ENCODE measurements around the gene EEIG1.
A peak's percentile ranks its signal among the peaks of the same experiment; 100 is the strongest.
"Not testable (repeated sequence)": the region's sequence is repeated elsewhere in the genome, so short reads cannot be mapped to it uniquely, and the experiment has no call there.

The EEIG1 gene

DNA sequence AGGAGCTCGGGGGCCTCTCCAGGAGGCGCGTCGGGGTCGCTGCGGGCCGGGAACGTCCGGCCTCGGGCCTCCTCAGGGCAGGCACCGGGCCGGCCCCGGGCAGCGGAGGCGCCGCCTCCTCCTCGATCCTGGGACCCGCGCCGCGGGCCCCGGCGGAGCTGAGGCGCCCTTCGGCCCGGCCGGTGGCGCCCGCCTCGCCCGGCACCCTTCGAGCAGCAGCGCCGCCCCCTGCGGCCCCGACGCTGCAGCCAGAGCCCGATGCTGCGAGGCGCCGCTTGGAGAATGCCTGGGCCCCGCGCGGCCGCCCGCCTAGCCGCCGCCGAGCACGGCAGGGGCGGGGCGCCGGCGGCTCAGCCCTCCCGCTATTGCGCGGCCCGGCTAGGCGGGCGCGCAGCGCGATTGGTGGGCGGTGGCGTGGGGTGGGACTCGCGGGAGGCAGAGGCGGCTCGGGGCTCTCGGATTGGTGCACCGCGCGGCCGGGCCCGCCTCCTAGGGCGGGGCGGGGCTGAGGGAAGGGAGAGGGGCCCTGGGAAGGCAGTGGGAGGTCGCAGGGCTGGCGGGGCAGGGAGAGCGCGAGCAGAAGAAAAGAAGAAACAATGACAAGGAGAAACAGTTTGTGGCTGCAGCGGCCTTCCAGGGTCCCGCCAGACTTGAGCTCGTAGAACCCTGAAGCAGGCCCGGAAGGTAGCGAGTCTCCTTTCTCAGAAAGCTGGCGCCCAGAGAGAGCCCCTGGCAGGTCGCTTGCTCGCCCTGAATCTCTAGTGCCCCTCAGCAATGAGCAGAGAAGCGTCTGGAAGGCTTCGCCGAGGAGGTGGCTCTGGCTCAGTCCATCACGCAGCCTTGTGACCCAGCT lies at the start of gene EEIG1:
EEIG1 (minus strand) TSS at position 284 of the 853 bp plus-strand sequence. CDS start 852 bp downstream, outside the sequence.
- peak; percentile 86 for DNase-seq

DNA sequence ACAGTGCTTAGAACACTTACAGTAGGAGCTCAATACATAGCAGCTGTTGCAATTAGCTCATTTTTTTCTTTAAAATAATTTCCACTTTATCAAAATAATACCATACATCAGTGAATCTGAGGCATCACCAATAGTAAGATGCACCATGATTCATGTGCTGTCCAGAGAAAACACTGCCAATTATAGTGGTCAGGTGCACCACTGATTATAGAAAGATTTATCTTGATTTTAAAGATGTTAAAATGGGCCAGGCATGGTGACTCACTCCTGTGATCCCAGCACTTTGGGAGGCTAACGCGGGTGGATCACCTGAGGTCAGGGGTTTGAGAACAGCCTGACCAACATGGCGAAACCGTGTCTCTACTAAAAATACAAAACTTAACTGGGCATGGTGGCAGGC lies 46.9 kb upstream of the EEIG1 start:
- DNase-seq: no peak

DNA sequence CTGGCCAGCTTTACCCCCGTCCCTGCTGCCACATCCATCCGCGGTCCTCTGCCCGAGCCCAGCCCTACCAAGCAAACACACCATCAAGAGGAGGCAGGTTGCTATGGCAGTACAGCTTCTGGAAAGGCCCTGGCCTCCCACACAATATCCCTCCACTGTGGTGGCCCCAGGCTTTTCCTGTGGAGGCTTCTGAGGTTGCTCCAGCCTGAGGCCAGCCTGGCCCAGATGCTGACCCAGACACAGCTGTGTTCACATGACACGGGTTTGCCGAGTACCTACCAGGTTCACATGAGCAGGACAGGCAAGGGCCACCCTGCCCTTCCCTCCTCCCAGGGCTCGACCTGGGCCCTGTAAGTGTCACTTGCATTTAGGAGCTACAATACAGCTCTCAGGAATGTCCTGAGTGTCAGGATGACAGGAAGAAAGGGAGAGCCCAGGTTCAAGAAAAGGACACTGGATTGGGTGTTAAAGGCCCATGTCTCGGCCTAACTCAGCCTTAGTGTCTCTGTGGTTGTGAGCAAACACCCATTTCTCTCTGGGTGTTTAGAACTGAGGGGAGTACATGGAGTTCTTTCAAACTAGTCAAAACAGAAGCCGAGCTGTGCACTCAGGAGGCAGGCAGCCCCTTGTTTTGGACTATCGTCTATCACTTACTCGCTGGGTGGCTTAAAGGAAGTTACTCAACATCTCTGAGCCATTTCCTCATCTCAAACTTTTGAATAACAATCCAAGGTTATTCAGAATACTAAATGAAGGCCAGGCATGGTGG lies 46.2 kb upstream of the EEIG1 start:
- no peak for DNase-seq

DNA sequence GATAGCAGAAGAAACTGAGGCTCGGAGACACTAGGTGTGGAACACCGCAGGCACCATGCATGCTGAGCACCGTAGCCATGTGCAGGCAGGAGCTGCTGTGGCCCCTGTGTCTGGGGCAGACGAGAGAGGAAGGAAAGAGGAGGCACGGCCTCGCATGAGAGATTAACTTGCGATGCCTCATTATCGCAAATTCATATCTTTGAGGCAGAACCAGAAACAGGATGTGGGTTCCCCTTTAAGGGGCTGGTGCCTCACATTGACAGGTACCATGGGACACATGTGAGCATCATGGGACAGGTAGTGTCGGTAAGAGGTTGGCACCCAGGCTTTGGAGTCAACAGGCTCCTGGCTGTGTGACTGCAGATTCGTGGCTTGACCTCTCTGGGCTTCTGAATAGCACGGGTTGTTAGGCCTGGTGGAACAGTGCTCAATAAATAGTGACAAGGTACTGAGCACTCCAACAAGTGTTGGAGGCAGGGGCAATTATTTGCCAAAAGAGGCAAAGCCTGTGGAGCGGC lies 45.5 kb upstream of the EEIG1 start:
- no peak for DNase-seq

DNA sequence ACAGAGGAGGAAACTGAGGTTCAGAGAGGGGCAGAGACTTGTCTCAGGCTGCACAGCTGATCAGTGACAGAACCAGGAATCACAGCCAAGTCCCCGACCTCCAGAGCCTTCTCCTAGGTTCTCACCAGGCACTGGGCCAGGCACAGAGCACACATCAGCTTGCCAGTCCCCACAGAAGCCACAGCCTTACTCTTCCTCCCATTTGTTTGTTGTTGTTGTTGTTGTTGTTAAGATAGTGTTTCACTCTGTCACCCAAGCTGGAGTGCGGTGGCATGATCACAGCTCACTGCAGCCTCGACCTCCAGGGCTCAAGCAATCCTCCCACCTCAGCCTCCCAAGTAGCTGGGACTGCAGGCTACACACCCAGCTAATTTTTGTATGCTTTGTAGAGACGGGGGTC lies 44.9 kb upstream of the EEIG1 start:
- no peak for DNase-seq

DNA sequence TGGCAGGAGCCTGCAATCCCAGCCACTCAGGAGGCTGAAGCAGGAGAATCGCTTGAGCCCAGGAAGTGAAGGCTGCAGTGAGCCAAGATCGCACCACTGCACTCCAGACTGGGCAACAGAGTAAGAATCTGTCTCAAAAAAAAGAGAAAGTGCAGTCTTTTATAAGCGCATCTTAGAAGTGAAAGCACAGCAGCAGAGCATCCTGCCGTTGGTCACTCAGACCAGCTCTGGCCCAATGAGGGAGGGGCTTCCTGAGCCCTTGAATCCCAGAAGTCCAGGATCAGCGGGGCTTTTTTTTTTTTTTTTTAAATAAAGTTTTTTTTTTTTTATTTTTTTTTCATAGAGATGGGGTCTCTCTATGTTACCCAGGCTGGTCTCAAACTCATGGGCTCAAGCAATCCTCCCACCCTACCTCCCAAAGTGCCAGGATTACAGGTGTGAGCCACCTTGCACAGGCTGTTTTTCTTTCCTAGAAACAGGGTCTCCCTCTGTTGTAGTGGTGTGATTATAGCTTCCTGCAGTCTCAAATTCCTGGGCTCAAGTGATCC lies 44.0 kb upstream of the EEIG1 start:
- no peak for DNase-seq

DNA sequence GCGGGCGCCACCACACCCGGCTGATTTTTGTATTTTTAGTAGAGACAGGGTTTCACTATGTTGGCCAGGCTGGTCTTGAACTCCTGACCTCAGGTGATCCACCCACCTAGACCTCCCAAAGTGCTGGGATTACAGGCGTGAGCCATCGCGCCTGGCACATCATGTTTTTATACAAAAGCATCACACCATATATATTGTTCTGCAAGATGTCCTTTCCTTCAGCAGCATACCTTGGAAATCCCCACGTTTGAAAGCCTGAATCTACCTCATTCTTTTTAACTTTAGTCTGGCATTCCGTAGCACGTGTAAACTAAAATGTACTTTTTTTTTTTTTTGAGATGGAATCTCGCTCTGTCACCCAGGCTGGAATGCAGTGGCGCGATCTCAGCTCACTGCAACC lies 42.9 kb upstream of the EEIG1 start:
- DNase-seq: not testable (repeated sequence)

DNA sequence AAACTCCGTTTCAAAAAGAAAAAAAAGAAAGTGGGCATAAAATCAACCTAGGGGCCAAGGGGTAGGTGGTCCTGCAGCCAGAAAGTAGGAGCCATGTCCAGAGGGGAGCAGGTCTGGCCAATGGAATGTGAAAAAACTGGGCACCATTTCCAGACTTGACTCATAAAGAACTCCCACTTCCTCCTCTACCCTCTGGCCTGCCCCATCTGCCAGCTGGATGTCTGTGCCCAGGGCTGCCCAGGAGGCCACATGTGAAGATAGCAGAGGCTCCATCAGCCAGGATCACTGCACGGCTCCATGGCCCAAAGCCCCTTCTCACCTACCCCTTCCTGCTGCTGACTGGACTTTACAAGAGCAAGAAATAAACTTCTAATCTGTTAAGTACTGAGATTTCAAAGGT lies 42.1 kb upstream of the EEIG1 start:
- no peak for DNase-seq

DNA sequence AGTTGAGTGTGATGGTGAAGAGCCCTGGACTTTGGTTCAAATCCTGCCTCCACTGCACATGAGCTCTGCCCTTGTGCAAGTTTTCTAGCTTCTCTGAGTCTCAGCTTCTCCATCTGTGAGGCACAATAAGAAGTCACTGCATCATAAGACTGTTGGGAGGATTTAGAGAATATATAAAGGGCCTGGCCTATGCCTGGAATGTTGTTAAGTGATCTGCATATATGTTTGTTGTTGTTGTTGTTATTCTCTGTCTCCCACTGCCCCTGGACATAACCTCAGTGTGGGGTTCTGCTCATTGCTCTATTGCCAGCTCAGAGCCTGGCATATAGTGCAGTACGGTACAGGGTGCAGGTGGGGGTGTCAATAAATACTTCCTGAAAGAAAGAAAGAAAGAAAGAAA lies 40.3 kb upstream of the EEIG1 start:
- DNase-seq: no peak

DNA sequence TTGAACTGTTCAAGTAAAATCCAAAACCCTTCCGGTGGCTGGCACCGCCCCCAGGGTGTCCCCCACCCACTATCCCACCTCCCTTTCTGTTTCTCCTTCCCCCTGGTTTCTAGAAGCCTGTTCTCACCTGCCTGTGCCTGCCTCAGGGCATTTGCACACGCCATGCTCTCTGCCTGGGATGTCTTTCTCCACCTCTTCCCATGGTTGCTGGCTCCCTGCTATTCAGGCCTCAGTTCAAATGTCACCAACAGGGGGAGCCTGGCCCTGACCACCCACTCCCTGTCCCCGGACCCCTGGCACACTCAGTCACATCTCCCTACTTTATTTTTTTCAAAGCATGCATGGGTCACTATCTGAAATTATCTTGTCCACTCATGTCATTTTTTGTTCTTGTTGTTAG lies 39.9 kb upstream of the EEIG1 start:
- DNase-seq: no peak

DNA sequence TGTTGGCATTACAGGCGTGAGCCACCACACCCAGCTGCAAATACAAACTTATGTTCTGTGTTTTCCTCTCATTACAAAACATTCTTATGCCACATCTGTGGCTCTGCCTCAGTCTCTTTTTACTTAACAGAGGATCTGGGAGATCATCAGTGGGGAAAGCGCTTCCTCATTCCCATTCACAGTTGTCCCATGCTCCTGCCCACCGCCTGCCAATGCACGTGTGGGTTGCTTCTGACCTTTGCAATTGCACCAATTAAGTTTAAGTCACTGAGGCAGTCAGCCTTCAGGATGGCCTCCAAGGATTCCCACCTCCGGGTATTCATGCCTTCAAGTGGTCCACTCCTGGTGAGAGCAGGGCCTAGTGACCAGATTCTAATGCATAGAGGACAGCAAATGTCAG lies 34.9 kb upstream of the EEIG1 start:
- DNase-seq: no peak

DNA sequence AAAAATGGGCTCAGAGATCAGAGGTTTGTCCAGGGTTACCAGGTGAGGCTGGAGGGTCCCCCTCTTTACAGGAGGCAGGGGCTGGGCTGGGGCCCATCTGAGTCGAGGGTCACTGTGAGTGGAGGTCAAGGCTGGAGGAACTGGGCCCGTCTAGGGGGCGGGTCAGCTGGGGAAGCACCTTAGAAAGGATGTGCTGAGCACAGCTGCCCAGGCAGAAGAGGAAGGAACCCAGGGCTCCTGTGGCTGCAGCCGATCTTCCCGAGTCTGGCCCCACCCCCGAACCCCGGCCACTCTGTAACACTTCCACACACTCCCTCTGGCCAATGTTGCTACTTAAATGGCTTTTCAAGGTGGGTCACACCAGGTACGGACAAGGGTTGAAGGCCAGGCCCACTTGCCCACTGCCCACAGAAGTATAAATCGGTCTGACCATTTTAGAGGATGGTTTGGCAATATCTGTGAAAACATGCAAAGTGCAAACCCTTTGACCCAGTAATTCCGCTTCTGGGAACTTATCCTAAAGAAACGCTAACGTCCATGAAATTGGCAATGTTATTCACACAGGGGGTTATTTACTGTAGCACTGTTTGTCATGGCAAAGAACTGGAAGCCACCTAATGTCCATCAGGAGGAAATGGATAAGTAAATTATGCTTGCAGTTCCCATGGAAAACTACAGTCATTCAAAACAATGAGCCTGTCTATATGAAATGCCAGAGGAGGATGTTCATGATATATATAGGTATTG lies 30.5 kb upstream of the EEIG1 start:
- DNase-seq: no peak

DNA sequence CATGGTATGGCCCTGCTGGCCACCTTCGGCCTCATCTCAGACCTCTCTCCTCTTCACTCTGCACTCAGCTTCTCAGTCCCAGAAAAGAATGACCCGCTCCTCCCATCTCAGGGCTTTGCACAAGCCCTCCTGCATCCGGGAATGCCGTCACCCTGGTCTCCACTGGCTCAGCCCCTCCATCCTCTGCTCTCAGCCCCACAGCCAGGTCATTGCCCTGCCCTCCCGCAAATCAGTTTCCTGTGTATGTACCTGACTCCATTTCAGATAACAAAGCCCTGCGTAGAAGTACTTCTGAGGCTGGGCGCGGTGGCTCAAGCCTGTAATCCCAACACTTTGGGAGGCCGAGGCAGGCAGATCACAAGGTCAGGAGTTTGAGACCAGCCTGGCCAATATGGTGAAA lies 28.9 kb upstream of the EEIG1 start:
- no peak for DNase-seq

DNA sequence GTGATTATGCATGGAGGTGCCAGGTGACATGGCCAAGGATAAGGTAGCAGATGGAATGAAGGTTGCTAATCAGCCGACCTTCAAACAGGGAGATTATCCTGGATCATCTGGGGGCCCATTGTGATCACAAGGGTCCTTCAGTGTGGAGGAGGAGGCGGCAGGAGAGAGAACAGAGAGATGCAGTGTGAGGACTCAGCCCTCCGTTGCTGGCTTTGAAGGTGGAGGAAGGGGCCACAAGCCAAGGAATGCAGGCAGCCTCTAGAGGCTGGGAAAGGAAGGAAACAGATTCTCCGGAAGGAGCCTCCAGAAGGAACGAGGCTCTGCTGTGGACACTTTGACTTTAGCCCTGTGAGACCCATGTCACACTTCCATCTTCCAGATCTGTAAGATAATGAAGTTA lies 27.4 kb upstream of the EEIG1 start:
- no peak for DNase-seq

DNA sequence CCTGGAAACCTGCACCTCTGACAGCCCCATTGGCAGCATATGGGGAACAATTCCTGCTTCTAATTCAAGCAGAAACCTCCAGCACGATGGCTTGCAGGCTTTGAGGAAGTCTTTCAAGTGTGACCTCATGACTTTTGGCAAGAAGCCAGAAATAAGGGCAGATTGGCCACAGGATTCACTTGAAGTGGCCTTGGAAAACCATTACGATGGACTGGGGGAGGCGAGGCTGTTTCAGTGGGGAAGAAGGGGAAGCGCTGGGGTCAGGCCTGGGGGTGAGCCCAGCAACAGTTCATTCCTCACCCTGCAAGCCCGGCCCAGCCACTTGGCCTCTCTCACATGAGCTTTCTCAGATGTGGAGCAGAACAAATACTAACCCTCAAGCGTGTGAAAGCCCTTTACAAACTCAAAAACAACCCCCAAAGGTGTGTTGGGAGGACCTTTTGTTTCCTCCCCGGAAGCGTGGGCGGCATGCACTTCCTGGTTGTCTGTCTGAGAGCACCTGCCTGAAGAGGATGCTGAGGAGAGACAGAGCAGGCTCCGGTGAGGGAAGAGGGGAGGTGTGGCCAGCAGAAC lies 26.9 kb upstream of the EEIG1 start:
- peak; percentile 85 for DNase-seq

DNA sequence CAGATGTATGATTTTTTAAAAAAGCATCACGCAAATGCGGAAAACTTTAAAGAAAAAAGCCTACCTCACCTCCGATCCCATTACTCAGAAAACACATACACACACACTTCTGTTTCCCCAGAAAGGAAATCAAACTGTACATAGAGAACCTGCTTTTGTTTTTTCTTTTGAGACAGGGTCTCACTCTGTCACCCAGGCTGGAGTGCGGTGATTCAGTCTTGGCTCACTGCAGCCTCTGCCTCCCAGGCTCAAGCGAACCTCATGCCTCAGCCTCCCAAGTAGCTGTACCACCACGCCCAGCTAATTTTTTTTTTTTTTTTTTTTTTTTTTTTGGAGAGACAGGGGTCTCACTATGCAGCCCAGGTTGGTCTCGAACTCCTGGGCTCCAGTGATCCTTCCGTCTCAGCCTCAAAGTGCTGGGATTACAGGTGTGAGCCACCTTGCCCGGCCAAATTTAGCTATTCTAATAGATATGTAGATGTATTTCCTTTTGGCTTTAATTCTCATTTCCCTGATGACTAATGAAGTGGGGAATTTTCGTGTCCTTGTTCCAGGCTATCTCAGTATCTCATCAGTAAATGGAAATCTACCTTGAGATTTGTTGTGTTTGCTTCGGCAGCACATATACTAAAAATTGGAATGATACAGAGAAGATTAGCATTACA lies 25.7 kb upstream of the EEIG1 start:
- no peak for DNase-seq

DNA sequence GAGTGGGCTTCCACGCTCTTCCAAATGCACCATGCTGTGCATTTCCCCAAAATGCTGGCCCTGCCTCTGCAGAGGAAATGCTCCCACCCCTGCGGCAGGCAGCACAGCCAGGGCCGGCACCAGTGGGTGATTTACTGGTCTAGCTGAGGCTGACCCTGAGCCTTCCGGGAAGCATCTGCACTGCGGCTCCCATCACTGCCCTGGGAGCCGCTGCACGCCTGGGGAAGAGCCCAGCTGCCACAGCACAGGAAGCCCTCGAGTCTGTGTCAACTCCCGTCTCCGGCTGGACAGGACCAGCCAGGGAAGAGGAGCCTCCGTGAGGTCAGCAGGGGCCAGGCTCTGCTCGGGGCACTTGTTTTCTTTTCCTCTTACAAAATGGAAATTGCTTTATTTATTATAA lies 25.1 kb upstream of the EEIG1 start:
- DNase-seq: peak; percentile 40

DNA sequence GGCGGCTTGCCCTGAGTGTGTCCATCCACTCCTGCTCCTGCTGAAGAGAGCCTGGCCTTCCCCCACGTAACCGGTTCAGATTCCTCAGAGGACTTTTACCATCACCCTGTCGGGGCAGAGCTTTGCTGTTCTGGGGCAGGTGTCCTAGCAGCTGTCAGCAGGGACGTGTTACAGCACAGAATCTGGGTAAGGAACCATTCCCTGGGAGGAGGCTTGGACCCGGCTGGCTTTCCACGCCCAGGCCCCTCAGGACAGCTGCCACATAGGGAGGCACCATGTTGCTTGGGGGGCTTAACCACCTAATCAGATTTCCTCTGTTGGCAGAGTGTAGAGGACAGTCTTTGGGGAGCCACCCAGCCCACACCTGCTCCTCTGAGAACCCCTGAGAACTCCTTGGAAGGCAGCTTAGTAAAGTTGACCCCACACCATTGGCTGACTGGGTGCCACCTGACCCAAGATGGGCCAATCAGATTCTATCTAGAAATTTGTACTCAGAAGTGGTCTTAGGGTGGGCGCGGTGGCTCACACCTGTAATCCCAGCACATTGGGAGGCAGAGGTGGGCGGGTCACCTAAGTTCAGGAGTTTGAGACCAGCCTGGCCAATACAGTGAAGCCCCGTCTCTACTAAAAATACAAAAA lies 23.3 kb upstream of the EEIG1 start:
- no peak for DNase-seq

DNA sequence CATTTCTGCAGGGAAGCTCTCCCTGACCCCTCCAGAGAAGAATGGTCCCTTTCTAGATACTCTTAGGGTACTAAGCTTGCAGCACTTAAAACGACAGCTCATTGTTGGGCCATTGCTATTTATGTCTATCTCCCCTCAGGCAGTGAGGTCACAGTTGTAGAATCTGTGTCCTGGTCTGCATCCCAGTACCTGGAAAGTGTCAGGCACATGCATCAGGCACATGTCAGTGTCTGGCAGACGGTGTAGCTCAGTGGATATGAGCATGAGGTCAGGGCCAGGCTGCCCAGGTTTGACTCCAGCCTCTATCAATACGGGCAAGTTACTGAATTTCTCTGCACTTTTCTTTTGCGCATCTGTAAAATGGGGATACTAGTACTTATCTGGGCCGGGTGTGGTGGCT lies 22.2 kb upstream of the EEIG1 start:
- no peak for DNase-seq

DNA sequence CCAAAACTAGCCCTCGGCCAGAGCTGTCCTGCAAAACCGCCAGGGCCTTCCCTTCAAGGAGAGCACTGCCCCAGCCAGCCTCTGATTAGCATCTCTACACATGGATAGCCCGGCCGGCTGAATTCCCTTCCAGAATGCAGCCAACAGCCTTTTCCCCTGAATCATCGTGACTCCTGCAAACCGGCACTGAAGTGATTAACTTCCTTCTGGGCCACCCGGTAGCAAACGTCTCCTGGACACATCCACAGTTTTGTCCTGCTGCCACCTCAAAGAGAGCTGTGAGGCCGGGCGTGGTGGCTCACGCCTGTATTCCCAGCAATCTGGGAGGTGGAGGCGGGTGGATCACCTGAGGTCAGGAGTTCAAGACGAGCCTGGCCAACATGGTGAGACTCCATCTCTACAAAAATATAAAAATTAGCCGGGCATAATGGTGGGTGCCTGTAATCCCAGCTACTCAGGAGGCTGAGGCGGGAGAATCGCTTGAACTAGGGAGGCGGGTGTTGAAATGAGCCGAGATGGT lies 21.1 kb upstream of the EEIG1 start:
- no peak for DNase-seq

DNA sequence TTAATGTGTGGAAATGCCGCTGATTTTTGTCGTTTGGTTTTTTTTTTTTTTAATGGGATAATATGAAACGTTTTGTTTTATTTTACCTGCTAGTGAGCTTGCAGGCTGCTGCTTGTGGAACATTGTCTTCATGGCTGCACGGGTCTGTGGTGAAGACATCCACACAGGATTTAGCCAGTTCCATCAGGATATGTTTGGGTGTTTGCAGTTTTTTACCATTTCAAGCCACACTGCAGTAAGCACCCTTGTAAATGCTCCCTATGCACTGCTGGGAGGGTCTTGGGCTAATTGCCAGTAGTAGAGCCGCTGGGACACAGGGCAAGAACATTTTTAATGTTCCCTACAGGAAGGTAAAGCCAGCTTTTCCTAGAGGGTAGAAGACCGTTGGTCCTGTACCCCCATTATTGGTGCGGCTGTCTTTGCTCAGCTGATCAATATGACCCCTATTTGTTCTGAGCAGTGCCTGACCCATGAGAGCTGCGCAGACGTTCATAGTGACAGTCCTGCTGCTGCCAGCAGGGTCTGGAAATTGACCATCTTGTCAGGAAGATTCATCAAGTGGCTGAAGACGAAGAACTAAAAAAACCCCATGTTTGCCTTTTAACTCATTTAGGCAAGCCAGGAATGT lies 20.5 kb upstream of the EEIG1 start:
- DNase-seq: no peak
